H9 (cell line): Measurements from ENCODE around the gene ZNF680. TPM values are rescaled to one million over a fixed set of nuclear protein-coding genes. Genes with fewer than 3 reads are reported as not detected.

Experiments used
- DNase-seq: peaks from one replicate; pipeline ENCODE4 v3.0.0-alpha.2; 2017
- H2AFZ ChIP-seq: one replicate; pipeline ENCODE4 v1.6.1; 2013; ENCODE audit warnings: mild to moderate bottlenecking, low read length, control low read depth, moderate library complexity
- H2AK5ac ChIP-seq: 2 replicates; pipeline ENCODE4 v1.6.1; 2013; ENCODE audit warnings: low read length, control low read depth, mixed read lengths; ENCODE audit not compliant: insufficient read length
- H2BK120ac ChIP-seq: one replicate; pipeline ENCODE4 v1.6.1; 2013; ENCODE audit warnings: low read depth, mild to moderate bottlenecking, low read length, control low read depth, inconsistent platforms; ENCODE audit not compliant: poor library complexity, severe bottlenecking
- H2BK12ac ChIP-seq: 2 replicates; pipeline ENCODE4 v1.6.1; 2013; ENCODE audit warnings: low read length, control low read depth, mixed read lengths, low read depth; ENCODE audit not compliant: insufficient read length
- H2BK15ac ChIP-seq: 2 replicates; pipeline ENCODE4 v1.6.1; 2013; ENCODE audit warnings: low read depth, low read length, control low read depth
- H2BK20ac ChIP-seq: one replicate; pipeline ENCODE4 v1.6.1; 2013; ENCODE audit warnings: low read depth, mild to moderate bottlenecking, low read length, control low read depth, inconsistent platforms; ENCODE audit not compliant: poor library complexity, severe bottlenecking
- H2BK5ac ChIP-seq: 2 replicates; pipeline ENCODE4 v1.6.1; 2013; ENCODE audit warnings: low read length, control low read depth, mixed read lengths; ENCODE audit not compliant: insufficient read length
- H3K14ac ChIP-seq: 2 replicates; pipeline ENCODE4 v1.6.1; 2013; ENCODE audit warnings: low read length, control low read depth; ENCODE audit not compliant: insufficient read depth
- H3K18ac ChIP-seq: 2 replicates; pipeline ENCODE4 v1.6.1; 2013; ENCODE audit warnings: low read depth, mild to moderate bottlenecking, mixed read lengths, low read length, control low read depth; ENCODE audit not compliant: insufficient read length
- H3K23ac ChIP-seq: 2 replicates; pipeline ENCODE4 v1.6.1; 2013; ENCODE audit warnings: low read length, control low read depth, mixed read lengths, low read depth; ENCODE audit not compliant: insufficient read length
- H3K23me2 ChIP-seq: 2 replicates; pipeline ENCODE4 v1.6.1; 2013; ENCODE audit warnings: low read depth, mild to moderate bottlenecking, mixed read lengths, low read length, control low read depth; ENCODE audit not compliant: insufficient read length, poor library complexity, severe bottlenecking
- H3K27ac ChIP-seq: 2 replicates; pipeline ENCODE4 v1.5.1; 2013; ENCODE audit warnings: low read length, control low read depth, mixed read lengths, low read depth; ENCODE audit not compliant: insufficient read length
- H3K27me3 ChIP-seq: 2 replicates; pipeline ENCODE4 v1.6.1; 2013; ENCODE audit warnings: low read length, control low read depth, inconsistent platforms; ENCODE audit not compliant: insufficient read depth
- H3K4ac ChIP-seq: 2 replicates; pipeline ENCODE4 v1.6.1; 2013; ENCODE audit warnings: low read depth, mild to moderate bottlenecking, control low read depth, inconsistent platforms, low read length, moderate library complexity
- H3K4me1 ChIP-seq: 2 replicates; pipeline ENCODE4 v1.6.1; 2013; ENCODE audit warnings: low read length, control low read depth, inconsistent platforms; ENCODE audit not compliant: insufficient read depth
- H3K4me2 ChIP-seq: 2 replicates; pipeline ENCODE4 v1.6.1; 2013; ENCODE audit warnings: low read length, control low read depth, mixed read lengths; ENCODE audit not compliant: insufficient read length, insufficient read depth
- H3K56ac ChIP-seq: 2 replicates; pipeline ENCODE4 v1.6.1; 2013; ENCODE audit warnings: low read depth, mild to moderate bottlenecking, mixed read lengths, low read length, control low read depth; ENCODE audit not compliant: insufficient read length
- H3K79me1 ChIP-seq: 2 replicates; pipeline ENCODE4 v1.6.1; 2013; ENCODE audit warnings: low read depth, mild to moderate bottlenecking, moderate library complexity, low read length, control low read depth, inconsistent platforms; ENCODE audit not compliant: insufficient read depth, poor library complexity, severe bottlenecking
- H3K79me2 ChIP-seq: 2 replicates; pipeline ENCODE4 v1.6.1; 2013; ENCODE audit warnings: low read length, control low read depth, inconsistent platforms; ENCODE audit not compliant: insufficient read depth
- H3K9ac ChIP-seq: 2 replicates; pipeline ENCODE4 v1.6.1; 2013; ENCODE audit warnings: low read length, control low read depth, mixed read lengths; ENCODE audit not compliant: insufficient read length; ENCODE audit errors: extremely low read depth
- H3K9me3 ChIP-seq: one replicate; pipeline ENCODE4 v1.6.1; 2013; ENCODE audit warnings: low read depth, low read length, inconsistent platforms; ENCODE audit not compliant: control insufficient read depth
- H3T11ph ChIP-seq: one replicate; pipeline ENCODE4 v1.6.1; 2013; ENCODE audit warnings: mild to moderate bottlenecking, low read length, control low read depth, inconsistent platforms
- H4K20me1 ChIP-seq: one replicate; pipeline ENCODE4 v1.6.1; 2013; ENCODE audit not compliant: control insufficient read depth, insufficient read length, insufficient read depth
- H4K5ac ChIP-seq: 2 replicates; pipeline ENCODE4 v1.6.1; 2013; ENCODE audit warnings: low read depth, mild to moderate bottlenecking, mixed read lengths, low read length, control low read depth; ENCODE audit not compliant: insufficient read length
- H4K8ac ChIP-seq: replicated peaks from 2 replicates; pipeline ENCODE4 v1.6.1; 2013; ENCODE audit warnings: low read length, control low read depth, mixed read lengths, low read depth; ENCODE audit not compliant: insufficient read length
- H4K91ac ChIP-seq: 2 replicates; pipeline ENCODE4 v1.6.1; 2013; ENCODE audit warnings: low read depth, mild to moderate bottlenecking, moderate library complexity, mixed read lengths, low read length, control low read depth; ENCODE audit not compliant: insufficient read length
- H3K27ac Mint-ChIP-seq, 3 experiments: 2 replicates in 2 of 3; 3 replicates in 1 of 3; pipeline ENCODE4 v1.8.0; 2020 to 2021; ENCODE audit warnings: mixed read lengths in 3 of 3, mild to moderate bottlenecking in 1 of 3, moderate library complexity in 1 of 3
- H3K27me3 Mint-ChIP-seq: 2 replicates; pipeline ENCODE4 v1.8.0; 2021; ENCODE audit warnings: low read depth, mild to moderate bottlenecking, moderate library complexity, mixed read lengths
- H3K36me3 Mint-ChIP-seq, 3 experiments: 2 replicates in 2 of 3; 3 replicates in 1 of 3; pipeline ENCODE4 v1.8.0; 2020 to 2021; ENCODE audit warnings: low read depth in 3 of 3, mixed read lengths in 3 of 3; ENCODE audit not compliant: insufficient read depth in 1 of 3
- H3K4me1 Mint-ChIP-seq, 2 experiments: 2 replicates each; pipeline ENCODE4 v1.8.0; 2020; ENCODE audit warnings: mixed read lengths in 2 of 2
- H3K4me3 Mint-ChIP-seq, 2 experiments: 2 replicates in 1 of 2; 3 replicates in 1 of 2; pipeline ENCODE4 v1.8.0; 2020 to 2021; ENCODE audit warnings: mild to moderate bottlenecking in 2 of 2, mixed read lengths in 2 of 2, moderate library complexity in 1 of 2
- H3K9me3 Mint-ChIP-seq, 2 experiments: 2 replicates in 1 of 2; 3 replicates in 1 of 2; pipeline ENCODE4 v1.8.0; 2020; ENCODE audit warnings: mild to moderate bottlenecking in 2 of 2, mixed read lengths in 2 of 2, moderate library complexity in 1 of 2
- CTCF ChIP-seq: fragments of 200-600 bp; sonication (generic); conservative IDR thresholded peaks from 3 replicates; pipeline ENCODE4 v1.8.0; 2021; ENCODE audit warnings: antibody characterized with exemption, mild to moderate bottlenecking
- WGBS: extraction: QIAGEN DNeasy Blood & Tissue Kit; methylation state at CpG from one replicate; pipeline ENCODE4 v1.1.7; 2013; ENCODE audit warnings: missing lambda C conversion rate, low lambda C conversion rate, mixed read lengths; ENCODE audit not compliant: insufficient read length; ENCODE audit errors: extremely low coverage; 5-methylcytosine and 5-hydroxymethylcytosine counted together
- total RNA-seq: library from RNA; stranded (reverse); gene quantifications from 2 replicates; pipeline ENCODE4 v1.2.1, GENCODE V29; 2021

The ZNF680 gene
- total RNA-seq, 1 experiment from 2014 or later = 21.3 TPM

- Histone ChIP-seq H2BK5ac (no peak overlapping the region), H3K27me3 (no peaks in the 10 kb centered on the region), H4K91ac (no peak overlapping the region), H4K5ac (no peak overlapping the region), H3K79me2 (no peaks in the 10 kb centered on the region), H2BK20ac (no peak overlapping the region), H3T11ph (no peak overlapping the region), H4K8ac (no peak overlapping the region), H2AFZ (no peak overlapping the region), H3K23me2 (no peaks in the 10 kb centered on the region), H2AK5ac (no peak overlapping the region), H3K23ac (no peak overlapping the region), H3K4me2 (no peak overlapping the region), H3K18ac (no peak overlapping the region), H2BK15ac (no peak overlapping the region), H3K27ac (no peak overlapping the region), H3K9me3 (peaks cover 57% of the 10 kb centered on the region), H3K4ac (no peak overlapping the region), H3K9ac (no peak overlapping the region), H3K79me1 (no peaks in the 10 kb centered on the region), H3K14ac (no peak overlapping the region), H3K56ac (no peak overlapping the region), H2BK12ac (no peak overlapping the region), H2BK120ac (no peak overlapping the region), H4K20me1 (no peaks in the 10 kb centered on the region), H3K4me1 (no peaks in the 10 kb centered on the region)
- Mint-ChIP-seq H3K27ac (no peak overlapping the region), H3K4me3 (no peak overlapping the region), H3K27me3 (no peaks in the 10 kb centered on the region; the same call in 1 of the 2 replicates), H3K4me1 (no peaks in the 10 kb centered on the region), H3K36me3 (peaks cover 4 to 35% (median 10%) of the 10 kb centered on the region in 3 experiments; a peak in 6 of 7 replicates), H3K9me3 (peaks cover 82 to 84% of the 10 kb centered on the region in 2 experiments)
- TF ChIP-seq CTCF = no peak
- WGBS = no CpG with 5 or more reads among the region's 2 CpGs
- DNase-seq = no peak
Measured at GRCh38 chr7:64599359-64599758, 36.5 kb upstream of the ZNF680 start.
